Stimulated activated naive CD8-positive, alpha-beta T cell treated with anti-CD3 and anti-CD28 coated beads, Interleukin-15, Interleukin-2, amounts not matched to agents 100 ng/mL and 50 ng/mL, for 24 hours (primary cell): ENCODE data around the gene KRTAP3-3.

Experiments used
- H3K27ac Mint-ChIP-seq: one replicate; pipeline ENCODE4 v1.8.0; 2021; ENCODE audit warnings: mild to moderate bottlenecking, mixed read lengths
- H3K27me3 Mint-ChIP-seq: one replicate; pipeline ENCODE4 v1.8.0; 2021; ENCODE audit warnings: mixed read lengths
- H3K36me3 Mint-ChIP-seq: one replicate; pipeline ENCODE4 v1.8.0; 2021; ENCODE audit warnings: low read depth, mixed read lengths
- H3K4me1 Mint-ChIP-seq: one replicate; pipeline ENCODE4 v1.8.0; 2021; ENCODE audit warnings: low read depth, mixed read lengths
- H3K4me3 Mint-ChIP-seq: one replicate; pipeline ENCODE4 v1.8.0; 2021; ENCODE audit warnings: mild to moderate bottlenecking, mixed read lengths
- H3K9me3 Mint-ChIP-seq: one replicate; pipeline ENCODE4 v1.8.0; 2021; ENCODE audit warnings: mixed read lengths

The KRTAP3-3 gene

GRCh38 chr17:40956401-40957254 is 37.3 kb downstream of the KRTAP3-3 start:
- H3K36me3 Mint-ChIP-seq = no peaks in the 10 kb centered on the region
- H3K4me1 Mint-ChIP-seq = no peaks in the 10 kb centered on the region
- H3K9me3 Mint-ChIP-seq = no peaks in the 10 kb centered on the region
- H3K27ac Mint-ChIP-seq = no peak overlapping the region
- H3K27me3 Mint-ChIP-seq = peaks cover 13% of the 10 kb centered on the region
- no peak overlapping the region for H3K4me3 Mint-ChIP-seq

- H3K9me3 Mint-ChIP-seq = no peaks in the 10 kb centered on the region
- peaks cover 34% of the 10 kb centered on the region for H3K27me3 Mint-ChIP-seq
- no peaks in the 10 kb centered on the region for H3K36me3 Mint-ChIP-seq
- H3K4me3 Mint-ChIP-seq = no peak overlapping the region
- no peak overlapping the region for H3K27ac Mint-ChIP-seq
- H3K4me1 Mint-ChIP-seq = peaks cover 2% of the 10 kb centered on the region
Measured at GRCh38 chr17:40953881-40954280, 40.1 kb downstream of the KRTAP3-3 start.

- no peaks in the 10 kb centered on the region for H3K36me3 Mint-ChIP-seq
- H3K27me3 Mint-ChIP-seq = peaks cover 46% of the 10 kb centered on the region
- no peaks in the 10 kb centered on the region for H3K9me3 Mint-ChIP-seq
- H3K4me1 Mint-ChIP-seq = peaks cover 4% of the 10 kb centered on the region
- H3K27ac Mint-ChIP-seq = no peak overlapping the region
- no peak overlapping the region for H3K4me3 Mint-ChIP-seq
Measured at GRCh38 chr17:40952661-40953060, 41.3 kb downstream of the KRTAP3-3 start.

- H3K4me1 Mint-ChIP-seq = peaks cover 4% of the 10 kb centered on the region
- no peak overlapping the region for H3K27ac Mint-ChIP-seq
- H3K36me3 Mint-ChIP-seq = no peaks in the 10 kb centered on the region
- no peak overlapping the region for H3K4me3 Mint-ChIP-seq
- H3K9me3 Mint-ChIP-seq = no peaks in the 10 kb centered on the region
- H3K27me3 Mint-ChIP-seq = peaks cover 46% of the 10 kb centered on the region
Measured at GRCh38 chr17:40952154-40952553, 41.8 kb downstream of the KRTAP3-3 start.

- Mint-ChIP-seq H3K27ac (no peak overlapping the region), H3K27me3 (peaks cover 54% of the 10 kb centered on the region), H3K9me3 (no peaks in the 10 kb centered on the region), H3K4me1 (peaks cover 4% of the 10 kb centered on the region), H3K4me3 (no peak overlapping the region), H3K36me3 (no peaks in the 10 kb centered on the region)
Measured at GRCh38 chr17:40951011-40951622, 42.8 kb downstream of the KRTAP3-3 start.

- no peak overlapping the region for H3K4me3 Mint-ChIP-seq
- H3K9me3 Mint-ChIP-seq = no peaks in the 10 kb centered on the region
- peaks cover 4% of the 10 kb centered on the region for H3K4me1 Mint-ChIP-seq
- H3K27ac Mint-ChIP-seq = no peak overlapping the region
- H3K27me3 Mint-ChIP-seq = peaks cover 56% of the 10 kb centered on the region
- H3K36me3 Mint-ChIP-seq = no peaks in the 10 kb centered on the region
Measured at GRCh38 chr17:40950176-40950575, 43.8 kb downstream of the KRTAP3-3 start.

GRCh38 chr17:40949418-40949817 is 44.5 kb downstream of the KRTAP3-3 start:
- Mint-ChIP-seq H3K27ac (no peak overlapping the region), H3K4me1 (peaks cover 4% of the 10 kb centered on the region), H3K9me3 (no peaks in the 10 kb centered on the region), H3K4me3 (no peak overlapping the region), H3K36me3 (no peaks in the 10 kb centered on the region), H3K27me3 (peaks cover 57% of the 10 kb centered on the region)

- Mint-ChIP-seq H3K27ac (no peak overlapping the region), H3K4me3 (no peak overlapping the region), H3K4me1 (peaks cover 4% of the 10 kb centered on the region), H3K27me3 (peaks cover 63% of the 10 kb centered on the region), H3K36me3 (no peaks in the 10 kb centered on the region), H3K9me3 (no peaks in the 10 kb centered on the region)
Measured at GRCh38 chr17:40947929-40948328, 46.0 kb downstream of the KRTAP3-3 start.

- Mint-ChIP-seq H3K36me3 (no peaks in the 10 kb centered on the region), H3K27me3 (peaks cover 45% of the 10 kb centered on the region), H3K4me3 (no peak overlapping the region), H3K4me1 (peaks cover 4% of the 10 kb centered on the region), H3K9me3 (no peaks in the 10 kb centered on the region), H3K27ac (no peak overlapping the region)
Measured at GRCh38 chr17:40945414-40945813, 48.5 kb downstream of the KRTAP3-3 start.

- Mint-ChIP-seq H3K9me3 (no peaks in the 10 kb centered on the region), H3K4me1 (peaks cover 4% of the 10 kb centered on the region), H3K36me3 (no peaks in the 10 kb centered on the region), H3K4me3 (no peak overlapping the region), H3K27me3 (peaks cover 38% of the 10 kb centered on the region), H3K27ac (no peak overlapping the region)
Measured at GRCh38 chr17:40944531-40944930, 49.4 kb downstream of the KRTAP3-3 start.
